ENCODE results near the gene PTGIS.
"Not testable (repeated sequence)": the region's sequence is repeated elsewhere in the genome, so short reads cannot be mapped to it uniquely, and the experiment has no call there.

Gene PTGIS

GRCh38 chr20:49579874-49580812, 12.2 kb upstream of the PTGIS start:
- no peak for DNase-seq (ENCODE audit: low read depth, low spot score)

- no peak for DNase-seq (ENCODE audit: low read depth, low spot score)
Measured at GRCh38 chr20:49579195-49579594, 11.3 kb upstream of the PTGIS start.

GRCh38 chr20:49578436-49578835, 10.5 kb upstream of the PTGIS start:
- no peak for DNase-seq (ENCODE audit: low read depth, low spot score)

- no peak for DNase-seq (ENCODE audit: low read depth, low spot score)
Measured at GRCh38 chr20:49575551-49576060, 7.7 kb upstream of the PTGIS start.

DNA sequence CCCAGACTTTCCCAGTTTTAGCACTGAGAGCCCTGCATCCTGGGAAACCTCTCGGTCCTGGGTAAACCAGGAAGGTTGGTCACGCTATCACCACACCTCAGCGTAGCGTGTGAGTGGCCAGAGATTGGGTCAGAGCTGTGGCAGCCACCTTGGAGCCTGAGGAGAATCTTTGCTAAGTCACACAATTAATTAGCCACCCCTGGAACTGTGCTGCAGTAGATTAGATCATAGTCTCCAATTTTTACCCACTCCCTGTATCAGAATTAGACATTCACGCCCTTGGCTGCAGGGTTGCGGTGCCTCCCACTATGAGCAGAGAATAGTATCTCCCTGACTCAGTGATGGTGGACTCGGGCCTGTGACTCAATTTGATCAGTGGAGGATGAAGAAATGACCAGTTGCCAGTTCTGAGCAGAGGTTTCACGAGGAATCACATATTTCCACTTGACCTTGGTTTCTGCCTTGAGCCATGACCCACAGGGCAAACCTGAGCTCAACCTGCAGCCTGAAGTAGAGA, 6.0 kb upstream of the PTGIS start:
- DNase-seq (ENCODE audit: low read depth, low spot score), result no peak

DNA sequence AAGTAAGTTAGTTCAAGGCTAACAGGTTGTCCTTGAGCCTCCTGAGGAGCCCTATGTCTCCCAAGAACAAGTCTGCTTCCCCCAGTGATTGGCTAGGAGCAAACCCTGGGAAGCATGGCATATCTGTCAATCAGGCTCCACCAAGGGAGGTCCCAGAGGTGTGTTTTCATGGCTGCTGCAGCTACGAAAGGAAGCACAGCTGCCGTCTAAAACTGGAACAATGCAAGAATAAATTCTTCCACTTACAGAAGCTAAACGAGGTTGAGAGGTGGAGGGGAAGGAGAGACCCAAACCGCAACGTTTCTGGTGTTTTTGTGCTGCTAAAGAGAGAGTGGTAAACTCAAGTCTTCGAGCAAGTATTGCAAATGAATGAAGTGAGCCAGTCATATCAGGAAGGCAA, 4.9 kb upstream of the PTGIS start:
- no peak for DNase-seq (ENCODE audit: low read depth, low spot score)

- DNase-seq (ENCODE audit: low read depth, low spot score), result no peak
Measured at GRCh38 chr20:49571553-49571835, 3.6 kb upstream of the PTGIS start.

GRCh38 chr20:49570828-49571552, 3.1 kb upstream of the PTGIS start:
- no peak for DNase-seq (ENCODE audit: low read depth, low spot score)

- DNase-seq (ENCODE audit: low read depth, low spot score), result no peak
Measured at GRCh38 chr20:49570161-49570827, 2.4 kb upstream of the PTGIS start.

DNA sequence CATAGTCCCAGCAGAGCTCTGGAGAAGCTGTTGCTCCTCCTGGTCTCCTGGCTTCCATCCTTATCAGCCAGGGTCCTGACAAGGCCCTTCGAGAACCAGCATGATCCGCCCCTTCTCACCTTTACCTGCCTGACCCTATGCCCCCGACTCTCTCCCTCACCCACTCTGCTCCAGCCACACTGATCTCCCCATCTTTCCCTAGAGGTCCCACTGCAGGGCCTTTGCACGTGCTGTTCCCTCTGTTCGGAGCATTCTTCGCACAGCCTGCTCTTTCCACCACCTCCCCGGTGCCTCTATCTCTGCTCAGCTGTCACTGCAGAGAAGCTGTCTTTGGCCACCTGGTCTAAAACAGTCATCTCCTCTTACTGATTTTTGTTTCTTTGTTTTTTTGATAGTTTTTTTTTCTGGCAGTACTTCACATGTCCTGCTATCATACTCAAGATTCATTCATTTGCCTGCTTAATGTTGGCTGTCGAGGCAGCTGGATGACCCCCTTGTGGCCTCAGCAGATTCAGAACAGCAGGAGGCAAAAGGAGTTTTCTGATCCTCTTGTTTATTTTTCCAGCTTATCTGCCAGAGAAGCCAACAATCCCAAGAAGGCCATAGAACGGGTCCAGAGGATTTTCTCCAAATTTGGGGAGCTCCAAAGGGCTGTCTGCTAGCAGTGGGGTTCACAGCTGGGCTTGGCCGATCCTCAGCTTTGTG, 1.6 kb upstream of the PTGIS start:
- no peak for DNase-seq (ENCODE audit: low read depth, low spot score)

- DNase-seq (ENCODE audit: low read depth, low spot score), result no peak
Measured at GRCh38 chr20:49568278-49569151, 578 bp upstream of the PTGIS start.

DNA sequence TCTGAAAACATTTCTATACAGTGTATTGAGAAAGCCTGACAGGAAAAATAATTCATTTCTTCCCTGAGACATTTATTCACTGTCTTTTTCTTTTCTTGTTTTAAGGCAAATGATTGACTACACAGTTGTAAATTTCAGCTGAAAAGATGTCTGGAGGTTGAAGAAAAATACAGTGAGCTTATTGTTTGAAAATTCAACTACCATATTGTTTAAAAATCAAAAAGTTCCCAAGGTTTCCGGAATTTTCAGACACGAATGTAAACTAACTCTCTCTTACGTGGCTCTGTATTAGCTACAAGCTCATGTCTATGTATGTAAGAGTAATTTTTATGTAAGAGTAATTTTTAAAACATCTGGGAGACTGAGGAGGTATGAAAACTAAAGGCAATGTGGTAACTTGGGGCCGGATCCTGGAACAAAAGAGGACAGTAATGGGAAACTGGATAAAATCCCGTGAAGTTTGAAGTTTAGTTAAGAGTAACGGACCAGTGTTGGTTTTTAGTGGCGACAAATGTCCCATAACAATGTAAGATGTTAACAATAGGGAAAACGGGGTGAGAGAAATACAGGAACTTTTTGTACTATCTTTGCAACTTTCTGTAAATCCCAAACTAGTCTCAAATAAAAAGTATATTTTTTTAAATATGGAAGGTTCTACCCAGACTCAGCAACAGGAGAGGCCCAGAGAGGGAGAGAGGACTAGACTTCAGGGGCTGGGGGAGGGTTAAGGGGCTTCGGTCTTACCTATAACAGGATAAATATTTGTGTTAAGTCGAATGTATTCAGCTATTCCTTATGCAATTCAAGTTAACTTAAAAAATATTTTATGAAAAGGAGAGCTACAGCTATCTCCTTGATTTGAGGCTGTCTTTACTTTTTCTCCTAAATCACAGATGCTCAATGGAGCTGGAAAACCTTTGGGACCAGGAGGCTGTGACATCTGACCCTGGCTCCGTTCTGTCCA, 1.3 kb downstream of the PTGIS start:
- no peak for DNase-seq (ENCODE audit: low read depth, low spot score)

DNA sequence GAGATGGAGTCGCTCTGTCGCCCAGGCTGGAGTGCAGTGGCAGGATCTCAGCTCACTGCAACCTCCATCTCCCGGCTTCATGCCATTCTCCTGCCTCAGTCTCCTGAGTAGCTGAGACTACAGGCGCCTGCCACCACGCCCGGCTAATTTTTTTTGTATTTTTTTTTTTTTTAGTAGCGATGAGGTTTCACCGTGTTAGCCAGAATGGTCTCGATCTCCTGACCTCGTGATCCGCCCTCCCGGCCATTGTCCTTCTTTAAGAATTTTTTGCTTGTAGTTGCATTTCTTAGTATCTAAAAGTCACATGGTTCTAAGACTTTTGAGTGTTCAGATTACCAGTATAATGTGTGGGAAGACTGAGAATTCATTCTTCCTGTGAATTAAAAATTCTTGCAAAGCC, 2.9 kb downstream of the PTGIS start:
- not testable (repeated sequence) for DNase-seq (ENCODE audit: low read depth, low spot score)

- DNase-seq (ENCODE audit: low read depth, low spot score), result no peak
Measured at GRCh38 chr20:49563015-49563980, 4.6 kb downstream of the PTGIS start.

- no peak for DNase-seq (ENCODE audit: low read depth, low spot score)
Measured at GRCh38 chr20:49562311-49563014, 5.5 kb downstream of the PTGIS start.

GRCh38 chr20:49561806-49562205, 6.1 kb downstream of the PTGIS start:
- DNase-seq (ENCODE audit: low read depth, low spot score), result no peak

- DNase-seq (ENCODE audit: low read depth, low spot score), result no peak
Measured at GRCh38 chr20:49561256-49561655, 6.7 kb downstream of the PTGIS start.

Measured in activated naive CD8-positive, alpha-beta T cell treated with anti-CD3 and anti-CD28 coated beads, Interleukin-2, amount 50 U/mL, for 16 hours (primary cell).